Fibroblast of pulmonary artery (primary cell): ENCODE data around the gene SPA17.

ENCODE experiments used
- DNase-seq: peaks from one replicate; pipeline ENCODE4 v3.0.0-alpha.2; 2010; ENCODE audit warnings: low read depth
- H3K4me3 ChIP-seq: replicated peaks from 2 replicates; pipeline ENCODE4 v1.5.1; 2011; ENCODE audit warnings: low read depth, mild to moderate bottlenecking, control low read depth, low read length, moderate library complexity
- TF ChIP-seq, protein P1 (sequence below): IDR thresholded peaks from 2 replicates; pipeline ENCODE4 v1.5.1; 2011; ENCODE audit warnings: mild to moderate bottlenecking, control low read depth, low read length, inconsistent platforms; ENCODE audit errors: missing control alignments

The SPA17 gene

DNA sequence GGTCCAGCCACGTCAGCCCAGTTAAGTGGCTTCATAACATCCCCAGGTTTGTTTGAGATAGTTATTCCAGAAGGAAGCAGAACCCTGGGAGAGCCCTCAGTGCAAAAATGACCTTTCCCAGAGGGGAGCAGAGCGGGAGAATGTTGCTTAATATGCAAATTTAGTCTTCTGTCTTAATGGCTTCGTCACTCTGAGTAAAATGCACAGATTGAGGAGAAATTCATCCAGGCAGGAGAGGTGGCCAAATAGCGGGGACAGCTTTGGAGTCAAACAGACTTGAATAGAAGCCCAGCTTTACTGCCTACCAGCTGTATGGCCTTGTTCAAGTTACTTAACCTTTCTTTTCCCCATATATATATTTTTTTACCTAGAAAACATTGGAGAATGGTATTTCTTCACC, 53.8 kb downstream of the SPA17 start:
- TF ChIP-seq, protein P1, sequence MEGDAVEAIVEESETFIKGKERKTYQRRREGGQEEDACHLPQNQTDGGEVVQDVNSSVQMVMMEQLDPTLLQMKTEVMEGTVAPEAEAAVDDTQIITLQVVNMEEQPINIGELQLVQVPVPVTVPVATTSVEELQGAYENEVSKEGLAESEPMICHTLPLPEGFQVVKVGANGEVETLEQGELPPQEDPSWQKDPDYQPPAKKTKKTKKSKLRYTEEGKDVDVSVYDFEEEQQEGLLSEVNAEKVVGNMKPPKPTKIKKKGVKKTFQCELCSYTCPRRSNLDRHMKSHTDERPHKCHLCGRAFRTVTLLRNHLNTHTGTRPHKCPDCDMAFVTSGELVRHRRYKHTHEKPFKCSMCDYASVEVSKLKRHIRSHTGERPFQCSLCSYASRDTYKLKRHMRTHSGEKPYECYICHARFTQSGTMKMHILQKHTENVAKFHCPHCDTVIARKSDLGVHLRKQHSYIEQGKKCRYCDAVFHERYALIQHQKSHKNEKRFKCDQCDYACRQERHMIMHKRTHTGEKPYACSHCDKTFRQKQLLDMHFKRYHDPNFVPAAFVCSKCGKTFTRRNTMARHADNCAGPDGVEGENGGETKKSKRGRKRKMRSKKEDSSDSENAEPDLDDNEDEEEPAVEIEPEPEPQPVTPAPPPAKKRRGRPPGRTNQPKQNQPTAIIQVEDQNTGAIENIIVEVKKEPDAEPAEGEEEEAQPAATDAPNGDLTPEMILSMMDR, result no peak
- no peak overlapping the region for H3K4me3 ChIP-seq
- no peak for DNase-seq

DNA sequence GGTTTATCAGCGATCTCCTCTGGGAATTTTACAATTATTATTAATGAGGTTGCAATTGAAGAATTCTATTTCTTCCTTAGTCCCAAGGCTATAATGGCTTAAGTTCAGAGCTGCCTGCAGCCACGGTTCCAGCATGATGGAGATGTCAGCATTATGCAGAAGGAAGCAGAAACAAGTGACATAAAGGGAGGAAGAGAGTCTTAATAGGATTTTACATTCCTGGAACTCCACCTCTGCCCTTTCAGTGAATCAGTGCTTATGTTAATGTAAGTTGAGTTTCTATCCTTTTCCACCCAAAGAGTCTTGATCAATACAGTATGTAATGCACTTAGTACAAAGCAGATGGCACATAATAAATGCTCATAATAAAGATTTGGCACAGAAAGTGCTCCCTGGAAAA, 54.4 kb downstream of the SPA17 start:
- H3K4me3 ChIP-seq, result no peak overlapping the region
- TF ChIP-seq, protein P1, result no peak
- DNase-seq, result no peak

DNA sequence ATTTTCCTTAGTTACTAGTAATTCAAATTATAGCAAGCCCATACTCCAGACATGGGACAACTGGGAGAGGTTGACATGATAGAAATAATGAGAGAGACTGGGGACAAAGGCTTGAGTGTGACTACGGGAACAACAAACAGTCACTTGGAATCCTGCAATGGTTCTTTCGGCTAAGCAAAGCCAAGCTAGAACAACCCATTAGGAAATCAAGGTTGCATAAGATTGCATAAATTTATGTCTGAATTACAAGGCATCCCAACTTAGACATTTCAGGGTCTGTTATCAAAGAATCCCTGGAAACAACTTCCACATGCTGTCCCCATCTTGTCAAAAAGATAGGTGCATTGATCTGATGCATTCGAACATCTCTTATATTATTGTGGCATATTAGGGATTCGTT, 55.9 kb downstream of the SPA17 start:
- TF ChIP-seq, protein P1, result no peak
- no peak for DNase-seq
- H3K4me3 ChIP-seq, result no peak overlapping the region

DNA sequence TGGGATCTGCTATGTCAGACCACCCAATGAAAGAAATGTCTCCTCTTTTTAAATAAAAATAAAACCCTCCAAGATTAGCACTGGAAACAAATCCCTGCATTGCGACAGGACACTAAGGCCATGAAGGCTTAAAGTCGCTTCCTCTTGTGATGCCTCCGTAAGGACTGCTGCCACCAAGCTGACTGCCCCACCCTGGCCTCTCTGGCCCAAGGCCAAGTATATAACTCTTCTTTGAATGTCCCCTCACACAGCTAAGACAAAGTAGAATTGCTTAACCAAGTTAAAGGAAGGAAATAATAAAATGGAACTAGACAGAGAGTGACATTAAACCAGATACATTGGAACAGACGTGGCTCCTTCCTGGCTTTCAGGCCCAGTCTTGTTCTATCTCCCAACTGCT, 58.5 kb downstream of the SPA17 start:
- TF ChIP-seq, protein P1, result no peak
- DNase-seq, result no peak
- no peak overlapping the region for H3K4me3 ChIP-seq

DNA sequence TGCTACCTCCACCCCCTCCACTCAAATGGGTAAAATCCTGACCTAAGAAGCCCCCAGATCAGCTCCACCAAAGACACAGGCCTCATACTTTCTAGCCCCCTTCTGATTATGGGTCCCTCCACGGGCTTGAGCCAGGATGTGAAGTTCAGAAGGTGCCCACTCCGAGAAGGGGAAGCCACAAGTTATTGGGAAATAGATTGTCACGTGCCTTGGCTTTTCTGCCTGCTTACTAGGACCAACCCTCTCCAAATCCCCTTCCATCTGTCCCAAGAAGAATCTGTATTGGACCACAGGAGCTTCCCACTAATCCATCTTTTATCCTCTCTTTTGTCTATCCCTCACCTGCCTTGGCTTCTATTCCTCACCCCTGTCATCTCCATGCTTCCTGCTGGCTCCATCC, 63.0 kb downstream of the SPA17 start:
- TF ChIP-seq, protein P1, result no peak
- DNase-seq, result no peak
- H3K4me3 ChIP-seq, result no peak overlapping the region

DNA sequence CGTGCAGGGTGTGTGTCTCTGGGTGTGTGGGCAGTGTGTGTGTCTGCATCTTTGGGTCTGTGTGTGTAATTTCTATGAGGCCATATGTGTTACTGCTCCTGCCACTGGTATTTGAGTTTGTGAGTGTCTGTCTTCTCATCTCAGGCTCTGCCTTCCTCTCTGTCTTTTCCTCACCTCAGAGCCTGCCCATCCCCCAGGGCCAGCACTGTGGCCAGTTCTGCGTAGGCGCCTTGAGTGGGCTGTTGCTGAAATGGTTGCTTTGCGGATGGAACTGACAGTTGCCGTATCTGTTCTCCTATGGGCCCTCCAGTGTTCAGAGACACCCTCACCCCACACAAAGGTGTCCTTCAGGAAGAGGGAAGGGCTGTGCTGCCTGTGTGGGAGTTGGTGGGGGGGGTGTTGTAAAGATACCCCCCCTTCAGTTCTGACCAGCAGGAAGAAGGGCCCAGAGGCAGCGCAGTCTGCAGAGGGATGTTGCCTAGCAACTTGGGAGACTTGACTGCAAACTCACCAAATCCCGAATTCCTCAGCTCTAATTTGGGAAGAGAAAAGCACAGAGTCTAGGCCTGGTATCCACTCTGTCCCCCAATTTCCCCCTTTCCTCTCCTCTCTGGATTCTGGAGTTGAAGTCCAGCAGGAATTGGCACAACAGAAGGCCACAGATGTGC, 64.1 kb downstream of the SPA17 start:
- TF ChIP-seq, protein P1, result no peak
- no peak for DNase-seq
- H3K4me3 ChIP-seq, result no peak overlapping the region
